Stimulated activated CD8-positive, alpha-beta memory T cell treated with anti-CD3 and anti-CD28 coated beads, Interleukin-4, amount 100 ng/mL, for 48 hours (primary cell): ENCODE data around the gene ATG7.
"Not testable (repeated sequence)": the region's sequence is repeated elsewhere in the genome, so short reads cannot be mapped to it uniquely, and the experiment has no call there.

Experiments
- DNase-seq: peaks from one replicate; pipeline ENCODE4 v3.0.0-alpha.2; 2020

The ATG7 gene

DNA sequence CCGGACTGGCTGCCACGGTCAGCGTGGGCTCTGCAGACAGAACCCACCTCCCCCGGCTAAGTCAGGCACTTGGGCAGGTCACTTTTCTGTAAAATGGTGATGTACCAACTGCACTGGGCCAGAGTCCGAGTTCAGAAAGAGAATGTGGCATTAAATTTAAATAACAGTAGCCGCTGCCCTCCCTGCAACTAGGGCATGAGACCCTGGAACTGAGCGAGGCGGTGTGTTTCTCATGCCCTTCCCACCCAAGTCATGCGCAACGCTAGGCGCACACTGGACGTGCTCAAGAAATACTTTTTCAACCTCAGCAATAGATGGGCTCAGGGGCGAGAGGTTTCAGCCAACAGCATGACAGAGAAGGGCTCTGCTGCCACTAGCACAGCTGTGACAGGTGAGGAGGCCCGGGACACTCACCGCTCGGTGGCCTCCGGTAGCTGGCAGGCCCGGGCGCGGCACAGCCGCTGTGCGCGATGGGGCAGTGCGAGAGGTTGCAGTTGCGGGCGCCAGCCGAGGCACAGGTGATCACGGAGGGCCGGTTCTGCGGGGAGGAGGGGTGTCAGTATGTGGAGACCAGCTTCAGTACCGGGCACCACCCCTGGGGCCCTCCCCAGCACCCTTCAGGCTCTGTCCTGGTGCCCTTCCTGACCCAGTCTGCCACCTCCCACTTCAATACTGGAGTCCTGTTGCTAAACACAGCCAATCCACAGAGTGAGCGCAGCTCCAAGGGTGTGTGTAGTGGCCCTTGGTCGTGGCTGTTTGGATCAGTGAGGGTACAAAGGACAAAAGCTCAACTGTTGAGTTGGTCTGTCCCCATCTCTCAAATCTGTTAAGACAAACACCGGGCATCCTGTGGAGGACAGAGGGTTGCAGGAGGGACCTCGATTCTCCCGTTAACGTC is 287.0 kb downstream of the ATG7 start:
- no peak for DNase-seq

DNA sequence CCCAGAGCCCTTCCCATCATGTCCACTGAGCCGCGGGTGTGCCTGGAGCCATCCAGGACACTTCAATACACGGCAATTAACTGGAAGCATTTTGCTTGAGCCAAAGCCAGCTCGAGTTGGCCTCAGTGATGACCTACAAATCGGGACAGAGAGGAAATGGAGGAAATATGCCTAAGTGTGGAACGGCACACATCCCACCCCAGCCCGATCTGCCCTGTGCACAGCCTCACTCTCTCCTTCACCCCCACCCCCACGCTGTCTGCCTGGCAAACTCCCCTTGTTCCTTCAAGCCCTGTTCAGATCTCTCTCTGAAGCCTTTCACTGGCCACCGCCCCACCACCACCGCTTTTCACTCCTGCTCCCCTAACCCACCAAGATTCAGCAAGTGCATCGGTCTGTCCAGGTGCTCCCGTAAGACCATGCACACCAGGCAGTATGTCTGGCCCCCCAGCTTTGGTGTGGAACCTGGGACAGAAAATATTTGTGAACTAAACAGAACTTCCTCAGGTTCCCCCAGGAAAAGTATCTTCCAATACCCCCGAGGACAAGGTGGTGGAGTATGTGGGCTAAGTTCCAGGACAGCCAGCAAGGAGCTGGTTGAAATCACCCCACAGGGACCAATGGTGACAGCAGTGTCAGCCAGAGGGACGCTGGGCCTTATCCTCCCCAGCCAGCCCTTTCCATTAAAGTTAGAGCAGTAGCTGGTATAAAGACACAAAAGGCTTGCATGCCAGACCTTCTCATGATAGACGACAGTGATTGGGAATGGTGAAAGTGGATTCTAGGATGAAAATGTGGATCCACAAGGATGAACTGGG is 287.8 kb downstream of the ATG7 start:
- DNase-seq = no peak

DNA sequence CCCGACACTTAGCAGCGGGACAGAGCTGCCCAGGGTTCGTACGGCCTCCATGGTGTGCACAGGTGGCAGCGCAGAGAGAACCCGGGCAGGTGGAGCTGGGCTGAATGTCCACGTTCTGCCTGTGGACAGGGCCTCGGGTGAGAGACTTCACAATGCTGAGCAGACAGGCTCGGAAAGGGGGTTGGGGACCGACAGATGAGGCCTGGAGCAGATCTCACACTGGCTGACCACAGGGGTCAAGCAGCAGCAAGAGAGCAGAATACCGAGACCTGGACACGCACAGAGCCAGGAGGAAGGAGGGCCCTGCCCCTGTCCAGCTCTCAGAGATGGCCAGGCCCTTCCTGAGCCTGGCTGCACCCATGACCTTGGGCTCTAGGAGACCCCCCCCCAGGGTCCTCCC is 288.5 kb downstream of the ATG7 start:
- no peak for DNase-seq

DNA sequence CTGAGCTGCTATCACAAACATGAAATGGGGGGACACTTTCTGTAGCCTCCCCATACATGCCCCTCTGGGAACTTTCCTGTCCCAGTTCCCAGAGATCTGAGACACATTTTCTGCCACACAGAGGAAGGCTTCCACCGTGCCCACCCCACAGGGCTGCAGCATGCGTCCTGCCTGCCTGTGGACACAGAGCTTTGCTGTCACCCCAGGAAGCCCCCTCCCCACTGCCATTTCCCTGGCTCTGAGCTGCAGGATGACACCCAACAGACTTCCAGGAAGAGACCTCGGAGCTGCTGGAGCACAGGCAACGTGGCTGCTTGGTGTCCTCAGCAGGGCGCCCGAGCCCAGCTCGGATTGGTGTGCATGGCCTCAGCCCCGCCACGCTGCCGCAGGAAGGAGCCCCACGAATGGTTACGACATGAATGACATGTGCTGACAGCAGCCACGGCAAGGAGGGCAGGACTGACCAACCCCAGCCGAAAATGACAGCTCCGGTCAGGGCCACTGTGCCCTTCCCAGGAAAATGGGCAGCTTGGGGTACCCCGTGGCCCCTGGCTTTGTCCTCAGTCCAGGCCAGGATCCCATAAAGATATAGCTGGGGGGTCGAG is 290.2 kb downstream of the ATG7 start:
- no peak for DNase-seq

DNA sequence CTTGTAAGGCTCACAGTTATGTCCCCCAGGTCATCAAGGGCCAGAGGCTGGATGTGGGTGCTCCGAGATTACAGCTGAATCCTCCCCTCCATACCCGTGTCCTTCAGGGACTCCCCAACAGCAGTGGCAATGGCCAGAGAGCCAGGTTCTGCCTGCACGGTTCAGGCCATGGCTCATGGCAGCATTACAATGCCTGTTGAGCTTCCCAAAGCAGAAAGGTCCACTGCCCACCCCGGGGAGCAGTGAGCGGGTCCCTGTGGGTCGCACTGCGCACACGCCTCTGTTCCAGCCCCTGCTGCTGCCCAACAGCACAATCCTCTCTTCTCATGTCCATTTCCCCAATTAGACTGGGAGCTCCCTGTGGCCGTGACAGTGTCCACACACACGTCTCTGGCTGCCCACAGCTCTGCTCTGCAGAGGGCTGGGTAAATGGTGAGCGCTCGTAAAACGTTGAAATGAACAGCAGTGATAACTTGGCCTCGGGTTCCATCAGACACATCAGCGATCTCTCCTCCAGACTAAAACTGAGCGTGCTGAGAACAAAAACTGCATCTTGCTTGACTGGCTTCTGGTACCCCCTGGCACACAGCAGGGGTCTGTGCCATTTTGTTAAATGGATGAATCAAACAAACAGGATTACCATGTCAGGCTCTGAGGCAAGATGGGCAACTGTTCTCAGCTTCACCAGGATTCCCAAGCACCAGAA is 291.1 kb downstream of the ATG7 start:
- no peak for DNase-seq

DNA sequence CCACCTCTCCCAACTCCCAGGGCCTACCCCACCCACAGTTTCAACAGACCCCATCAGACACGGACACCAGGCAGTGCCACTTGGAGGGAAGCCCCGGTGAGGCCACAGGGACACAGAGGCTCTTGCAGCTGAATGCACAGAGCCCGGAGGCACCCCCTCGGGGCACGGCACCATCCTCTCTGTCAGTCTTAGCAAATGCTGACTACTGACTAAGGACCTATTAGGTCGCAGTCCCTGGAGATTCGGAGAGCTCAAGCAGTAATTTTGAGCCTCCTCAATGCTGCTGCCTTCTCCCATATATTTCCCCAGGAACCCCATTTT is 291.6 kb downstream of the ATG7 start:
- DNase-seq = no peak

DNA sequence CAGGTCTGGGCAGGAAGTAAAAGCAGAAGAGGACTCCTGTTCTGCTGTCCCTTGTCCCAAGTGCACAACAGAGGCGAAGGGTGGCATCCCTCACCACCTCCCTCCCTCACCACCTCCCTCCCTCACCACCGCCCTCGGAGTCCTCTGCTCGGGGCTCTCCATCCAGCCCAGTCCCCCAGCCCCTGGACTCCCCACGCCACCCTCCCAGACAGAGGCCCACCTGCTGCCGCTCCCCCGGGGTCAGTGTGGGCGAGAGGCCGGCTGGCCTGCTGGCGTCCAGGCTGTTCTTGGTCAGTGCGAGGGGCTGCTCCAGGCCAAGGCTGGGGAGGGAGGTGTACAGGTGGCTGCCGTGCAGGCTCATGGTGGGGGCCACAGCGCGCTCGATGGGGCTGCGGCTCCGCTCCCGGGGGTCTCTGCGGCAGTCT is 292.4 kb downstream of the ATG7 start:
- DNase-seq = no peak

DNA sequence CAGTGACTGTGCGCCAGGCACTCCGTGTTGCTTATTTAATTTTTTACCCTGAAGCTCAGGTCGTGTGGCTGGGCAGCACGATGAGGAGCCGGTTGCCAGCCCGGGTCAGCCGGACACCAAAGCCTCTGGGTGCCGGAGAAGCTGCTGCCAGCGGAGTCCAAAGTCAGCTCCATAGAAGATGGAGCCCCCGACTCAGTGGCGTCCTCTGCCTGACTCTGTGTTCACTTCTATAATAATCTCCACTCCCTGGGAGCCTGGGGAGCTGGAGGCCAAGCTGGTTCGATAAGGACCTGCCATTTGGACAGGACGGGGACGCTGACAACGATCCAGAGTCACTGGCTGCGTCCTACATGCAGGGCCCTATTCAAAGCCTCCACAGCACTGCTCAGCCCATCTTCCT is 292.9 kb downstream of the ATG7 start:
- no peak for DNase-seq

DNA sequence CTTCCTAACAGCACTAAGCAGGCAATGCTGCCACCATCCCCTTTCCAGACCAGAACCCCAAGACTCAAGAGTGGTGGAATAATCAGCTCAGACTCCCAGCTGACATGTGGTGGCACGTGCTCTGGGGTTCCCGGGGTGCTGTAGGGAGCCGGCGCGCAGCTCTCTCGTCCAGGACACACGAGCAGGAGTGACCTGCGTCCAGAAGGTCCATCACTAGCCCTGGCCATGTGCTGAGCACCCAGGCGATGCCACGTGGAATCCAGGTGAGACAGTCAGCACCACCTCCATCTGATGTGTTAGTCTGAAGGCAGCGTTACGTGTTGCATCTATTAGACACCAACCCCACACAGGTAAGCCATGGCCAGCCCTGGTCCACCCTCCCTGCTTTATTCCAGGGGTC is 293.3 kb downstream of the ATG7 start:
- no peak for DNase-seq

DNA sequence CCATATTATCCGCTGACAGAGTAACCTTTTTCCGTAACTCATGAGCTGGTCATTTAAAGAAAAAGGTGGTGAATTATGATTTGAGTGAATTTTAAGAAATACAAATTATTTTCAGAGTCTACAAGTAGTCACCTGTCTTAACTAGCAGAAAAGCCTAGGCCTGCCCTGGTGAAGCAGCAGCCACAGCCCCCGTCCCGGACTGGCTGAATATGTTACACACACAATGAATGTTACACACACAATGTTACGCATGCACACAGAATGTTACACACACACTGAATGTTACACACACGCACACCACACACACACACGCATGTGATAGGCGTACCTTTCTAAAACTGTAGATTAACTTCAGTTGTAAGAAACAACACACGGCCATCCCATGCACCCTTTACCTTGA is 293.7 kb downstream of the ATG7 start:
- DNase-seq = no peak

DNA sequence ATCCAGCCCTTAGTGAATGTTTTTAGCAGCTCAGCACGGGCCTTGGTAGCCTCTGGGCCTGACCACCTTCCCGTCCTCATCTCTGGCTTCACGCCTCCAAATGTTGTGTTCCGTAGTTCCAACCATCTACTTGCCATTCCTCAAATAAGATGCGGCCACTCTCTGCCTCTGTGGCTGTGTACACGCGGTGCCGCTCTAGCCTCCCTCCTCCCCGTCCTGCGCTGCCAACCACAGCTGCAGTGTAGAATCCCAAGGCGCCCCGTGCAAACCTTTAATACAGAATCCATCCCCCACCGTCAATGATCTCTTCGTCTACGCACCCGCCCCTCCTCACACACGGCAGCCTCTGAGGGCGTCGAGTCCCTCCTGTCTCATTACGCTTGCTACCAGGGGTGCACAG is 294.3 kb downstream of the ATG7 start:
- DNase-seq = no peak

DNA sequence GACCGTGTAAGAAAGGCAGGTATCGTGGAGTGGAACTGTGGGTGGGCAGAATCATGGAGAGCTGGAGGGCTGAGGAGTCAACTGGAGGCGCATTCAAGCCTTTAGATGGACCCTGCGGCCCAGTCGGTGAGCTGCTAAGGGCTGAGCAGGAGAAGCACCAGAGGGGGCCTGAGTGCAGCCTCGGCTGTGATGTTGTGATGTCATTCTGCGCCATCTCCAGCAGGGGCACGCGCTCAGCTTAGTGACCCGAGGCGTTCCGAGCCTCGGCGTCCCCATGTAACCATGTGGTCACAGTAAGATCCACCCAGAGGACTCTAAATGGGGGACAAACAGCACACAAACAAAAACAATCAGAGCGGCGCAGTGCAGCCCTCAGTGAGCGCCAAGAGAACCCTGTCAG is 294.7 kb downstream of the ATG7 start:
- DNase-seq = no peak

DNA sequence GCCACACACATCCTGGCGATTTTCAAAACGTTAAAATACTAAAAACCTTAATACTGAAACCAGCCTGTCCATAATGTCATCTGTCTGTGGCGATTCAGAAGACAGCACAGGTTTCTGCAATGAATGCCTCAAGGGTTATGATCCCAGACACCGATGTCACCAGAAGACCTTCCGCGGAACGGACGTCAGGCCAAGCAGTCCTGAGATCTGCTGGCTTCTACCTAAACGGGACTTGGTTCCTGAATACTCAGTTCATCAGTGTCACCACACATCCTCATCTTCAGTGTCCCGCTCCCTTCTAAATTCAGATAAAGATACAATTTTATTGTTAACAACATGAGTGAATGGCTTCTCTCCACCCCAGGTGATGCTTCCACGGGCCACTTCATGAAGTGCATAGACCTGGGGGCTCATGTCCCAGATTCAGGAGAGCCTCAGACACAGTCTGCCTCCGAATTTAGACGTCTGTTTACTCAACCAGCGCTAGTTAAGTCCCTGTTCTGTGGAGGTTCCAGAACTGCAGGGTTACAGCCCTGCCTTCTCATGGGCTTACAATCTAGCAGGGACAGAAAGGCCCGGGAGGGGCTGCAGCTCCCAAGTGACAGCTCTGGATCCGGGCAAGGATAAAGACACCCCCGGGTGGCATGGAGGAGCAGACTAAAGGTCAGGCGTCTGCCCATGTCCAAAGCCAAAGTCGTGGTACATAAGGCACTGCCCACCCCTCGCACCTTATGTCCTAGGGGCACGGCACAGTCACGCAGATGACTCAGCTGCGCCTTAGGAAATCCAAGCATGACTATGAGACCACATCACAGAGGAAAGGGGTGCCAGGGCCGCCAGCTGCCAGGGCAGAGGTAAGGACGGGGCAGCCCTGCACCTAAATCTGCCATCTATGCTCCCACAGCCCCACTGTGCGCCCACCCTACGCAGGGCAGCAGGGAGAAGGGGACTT is 295.6 kb downstream of the ATG7 start:
- DNase-seq = no peak

DNA sequence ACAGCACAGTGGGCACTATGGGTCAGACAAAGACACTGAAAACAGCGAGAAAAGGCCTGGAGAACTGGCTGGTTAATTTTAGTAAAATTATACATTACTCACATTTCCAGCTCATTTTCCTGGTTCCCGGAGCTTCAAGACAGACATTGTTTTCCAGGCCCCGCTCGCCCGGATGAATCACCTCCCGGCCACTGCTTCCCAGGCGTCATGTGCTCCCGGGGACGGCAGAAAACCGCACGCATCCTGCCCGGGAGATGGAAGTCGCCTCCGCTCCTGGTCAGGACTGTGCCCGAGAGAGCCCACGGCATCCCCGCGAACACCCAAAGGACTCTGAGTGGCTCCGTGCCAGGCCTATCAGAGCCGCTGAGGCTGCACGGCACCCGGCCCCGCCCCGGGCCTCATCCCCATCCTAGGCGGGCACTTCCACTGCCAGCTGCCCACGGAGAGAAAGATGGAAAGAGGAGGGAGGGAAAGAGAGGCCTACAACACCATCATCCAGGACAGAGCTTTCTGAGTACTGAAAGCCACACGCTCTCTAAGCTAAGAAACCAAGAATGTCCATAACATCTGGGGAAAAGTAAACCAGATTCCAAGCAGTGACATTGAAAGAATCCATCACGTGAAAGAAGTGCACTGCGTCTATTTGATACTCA is 296.4 kb downstream of the ATG7 start:
- DNase-seq = no peak

DNA sequence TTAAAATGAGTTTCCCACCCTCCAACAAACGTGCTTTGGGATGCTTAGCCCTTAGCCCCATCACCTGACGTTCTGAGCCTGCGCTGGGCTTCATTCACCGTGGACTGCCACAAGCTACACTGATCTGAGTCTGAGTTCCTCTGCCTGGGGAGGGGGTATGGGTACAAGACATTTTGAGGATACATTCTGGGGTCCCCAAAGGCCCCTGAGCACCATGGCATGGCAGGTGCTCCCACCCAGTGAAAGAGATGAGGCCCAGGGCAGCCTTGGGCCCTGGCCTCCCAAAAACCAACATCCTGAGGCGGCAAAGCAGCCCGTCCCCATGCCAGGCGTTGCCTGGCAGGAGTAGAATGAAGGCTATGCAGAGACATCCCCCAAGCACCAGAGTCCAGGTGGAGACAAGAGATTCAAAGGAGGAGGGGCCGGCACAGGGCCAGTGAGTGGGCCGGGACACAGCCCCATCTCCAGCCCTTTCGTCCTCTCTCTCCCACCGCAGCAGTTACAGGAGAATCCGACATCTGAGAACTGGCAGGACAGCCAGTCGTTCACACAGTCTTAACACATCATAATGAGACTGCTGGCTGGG is 297.1 kb downstream of the ATG7 start:
- DNase-seq = no peak

DNA sequence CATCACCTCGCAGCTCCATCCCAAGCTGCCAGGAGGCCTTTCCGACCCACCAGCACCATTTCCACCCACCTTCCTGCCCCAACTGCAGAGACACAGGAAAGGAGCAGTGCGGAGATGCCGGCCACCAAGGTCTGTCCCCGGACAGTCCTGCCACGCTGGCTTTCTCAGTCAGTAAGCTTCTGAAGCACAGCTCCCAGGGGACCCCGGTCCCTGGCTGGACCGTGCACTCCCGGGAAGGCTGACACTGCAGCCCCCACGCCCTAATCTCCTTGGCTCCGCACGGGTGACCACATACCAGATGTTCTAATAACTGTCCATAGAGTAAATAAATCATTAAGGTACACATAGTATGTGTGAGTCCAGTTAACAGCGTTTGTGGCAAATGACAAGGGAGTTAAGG is 298.1 kb downstream of the ATG7 start:
- DNase-seq = no peak

DNA sequence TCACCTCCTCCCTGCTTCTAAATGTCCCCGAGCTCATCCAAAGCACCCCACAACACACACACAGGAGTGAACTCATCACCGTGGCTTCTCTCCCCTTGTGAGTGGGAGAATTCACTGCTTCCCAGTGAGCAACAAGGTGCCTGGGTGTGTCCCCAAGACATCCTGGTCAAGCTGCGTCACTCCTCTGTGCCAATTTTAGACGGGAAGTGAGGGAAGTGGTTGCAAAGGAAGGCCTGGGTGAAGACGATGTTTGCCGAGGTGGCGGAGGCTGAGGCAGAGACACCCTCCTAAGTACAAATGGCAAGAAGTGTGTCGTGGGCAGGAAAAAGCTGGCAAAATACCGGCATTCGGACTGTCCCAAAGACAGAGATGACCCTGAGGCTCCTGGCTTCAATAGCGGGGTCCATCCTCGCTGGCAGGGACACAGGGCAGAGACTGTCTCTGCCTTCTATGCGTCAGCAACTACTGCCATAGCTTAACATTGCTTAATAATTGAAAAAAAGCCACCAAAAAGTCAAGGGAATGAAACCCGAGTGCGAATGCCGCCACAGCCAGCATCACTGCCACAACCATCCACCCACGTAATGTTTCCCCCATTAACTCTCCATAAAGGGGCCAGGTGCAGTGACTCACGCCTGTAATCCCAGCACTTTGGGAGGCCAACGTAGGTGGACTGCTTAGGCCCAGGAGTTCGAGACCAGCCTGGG is 298.7 kb downstream of the ATG7 start:
- DNase-seq = no peak

DNA sequence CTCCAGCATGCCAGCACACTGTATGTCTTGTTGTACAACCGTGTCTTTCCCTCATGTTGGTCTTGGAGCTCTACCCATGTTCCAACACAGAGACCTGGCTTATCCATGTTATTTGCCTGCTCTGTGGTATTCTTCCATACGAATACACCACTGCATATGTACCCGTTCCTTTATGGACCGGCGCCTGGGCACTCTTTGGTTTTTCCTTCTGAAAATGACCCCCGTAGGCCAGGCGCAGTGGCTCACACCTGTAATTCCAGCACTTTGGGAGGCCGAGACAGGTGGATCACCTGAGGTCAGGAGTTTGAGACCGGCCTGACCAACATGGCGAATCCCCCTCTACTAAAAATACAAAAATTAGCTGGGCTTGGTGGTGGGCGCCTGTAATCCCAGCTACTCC is 300.5 kb downstream of the ATG7 start:
- DNase-seq = not testable (repeated sequence)

DNA sequence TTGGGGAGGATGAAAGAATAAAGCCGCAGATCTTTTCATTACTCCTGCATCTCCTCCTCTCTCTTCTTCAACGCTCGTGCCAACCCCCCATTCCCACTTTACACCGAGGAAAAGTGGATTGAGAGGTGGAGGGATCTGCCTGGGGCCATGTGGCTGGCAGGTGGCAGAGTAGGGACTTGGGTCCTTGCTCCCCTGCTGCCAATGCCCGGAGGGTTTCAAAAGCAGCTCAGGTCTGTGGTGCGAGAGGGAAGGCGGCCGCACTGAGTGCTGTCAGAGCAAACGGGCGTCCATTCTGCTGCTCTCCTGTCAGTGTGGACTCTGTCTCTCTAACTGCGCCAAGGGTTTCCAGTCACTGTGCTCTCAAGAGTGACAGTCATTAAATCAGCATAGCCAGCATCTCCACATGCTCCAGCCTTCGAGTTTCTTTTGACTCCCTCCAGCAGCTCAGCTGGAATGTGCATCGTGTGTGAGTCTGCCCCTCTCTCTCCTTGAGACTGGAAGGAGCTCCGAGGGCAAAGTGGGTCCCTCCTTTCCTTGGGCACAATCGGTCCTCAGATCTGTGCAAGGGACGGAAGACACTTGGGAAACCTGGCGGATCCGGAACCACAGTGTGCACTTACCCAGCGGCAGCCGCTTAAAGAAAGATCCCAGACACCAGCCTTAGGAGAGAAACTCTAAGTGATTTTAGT is 302.9 kb downstream of the ATG7 start:
- DNase-seq = no peak

DNA sequence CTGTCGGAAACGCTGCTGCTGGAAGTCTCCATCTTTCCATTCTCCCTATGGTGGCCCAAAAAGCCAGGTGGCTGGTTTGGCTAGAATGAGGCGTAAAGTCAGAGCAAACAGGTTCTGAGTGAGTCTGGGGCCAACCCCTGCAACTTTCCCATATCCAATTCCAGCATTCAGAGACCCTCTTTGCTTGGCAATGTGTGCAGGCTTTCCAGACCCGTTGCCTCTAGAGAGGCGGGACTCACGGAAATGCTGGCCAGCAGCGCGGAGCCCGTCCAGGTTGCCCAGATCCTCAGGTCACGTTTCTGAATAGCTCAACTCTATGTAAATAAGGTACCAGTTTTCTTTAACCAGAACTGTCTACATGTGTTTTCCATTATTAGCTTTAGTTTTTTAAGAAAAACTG is 303.5 kb downstream of the ATG7 start:
- no peak for DNase-seq
